Heart left ventricle (tissue), 16 donors: Measurements from ENCODE around the gene STOML1. TPM values are rescaled to one million over a fixed set of nuclear protein-coding genes. Genes with fewer than 3 reads are reported as not detected.

Experiments used
- ATAC-seq, 4 donors: fragments of 200-7000 bp; cut with Tn5 transposase; one replicate each; pipeline ENCODE4 v1.9.1; 2020 to 2022; ENCODE audit warnings: moderate library complexity in 4 of 4, mild to moderate bottlenecking in 3 of 4, moderate number of reproducible peaks in 1 of 4
- DNase-seq, 5 donors: peaks; one replicate each; pipeline ENCODE4 v3.0.0-alpha.2; 2020
- H3K27ac ChIP-seq, 12 donors: fragments of 200-600 bp; sonication (generic) in 4 of 12; one replicate each; pipeline versions ENCODE4 v1.5.0 to v1.8.0; 2016 to 2022; ENCODE audit warnings: mild to moderate bottlenecking in 2 of 12
- H3K27me3 ChIP-seq, 9 donors: fragments of 200-600 bp; sonication (generic) in 2 of 9; one replicate each; pipeline versions ENCODE4 v1.5.1 to v1.8.0; 2016 to 2022; ENCODE audit warnings: mild to moderate bottlenecking in 3 of 9
- H3K36me3 ChIP-seq, 9 donors: fragments of 200-600 bp; sonication (generic) in 2 of 9; one replicate each; pipeline versions ENCODE4 v1.5.0 to v1.8.0; 2018 to 2022; ENCODE audit warnings: mild to moderate bottlenecking in 2 of 9
- H3K4me1 ChIP-seq, 12 donors: fragments of 200-600 bp; sonication (generic) in 4 of 12; one replicate each; pipeline versions ENCODE4 v1.5.0 to v1.8.0; 2016 to 2022; ENCODE audit warnings: mild to moderate bottlenecking in 3 of 12
- H3K4me3 ChIP-seq, 12 donors: fragments of 200-600 bp; sonication (generic) in 4 of 12; one replicate each; pipeline versions ENCODE4 v1.5.0 to v1.8.0; 2017 to 2022; ENCODE audit warnings: mild to moderate bottlenecking in 9 of 12, moderate library complexity in 4 of 12
- H3K9me3 ChIP-seq, 12 donors: fragments of 200-600 bp; sonication (generic) in 4 of 12; one replicate each; pipeline versions ENCODE4 v1.5.0 to v1.8.0; 2016 to 2022; ENCODE audit warnings: mild to moderate bottlenecking in 1 of 12
- POLR2A ChIP-seq, 2 donors: fragments of 450-650 bp; IDR thresholded peaks; one replicate each; pipeline ENCODE4 v1.6.1; 2017; ENCODE audit warnings: antibody characterized with exemption in 2 of 2, mild to moderate bottlenecking in 2 of 2, moderate library complexity in 2 of 2
- WGBS, 4 donors: extraction: QIAGEN DNeasy Blood & Tissue Kit in 2 of 4; methylation state at CpG; one replicate each; pipeline versions ENCODE4 v1.1.5 to v1.1.7; 2013 to 2018; 5-methylcytosine and 5-hydroxymethylcytosine counted together
- intact Hi-C, 10 donors: fragments of 100-400 bp; cut with DNase I; formaldehyde crosslinking; loops; one replicate each; pipeline versions ENCODE4 v1.11.1 to v1.14.2; 2022
- long read RNA-seq, 3 donors: library from polyadenylated mRNA; unstranded; transcript quantifications; one replicate each; pipeline ENCODE4 v2.0.0, GENCODE V29; 2020 to 2021
- polyA plus RNA-seq, 2 donors: library from polyadenylated mRNA; stranded (reverse); fragments of 200-250 nt; gene quantifications; one replicate each; pipeline ENCODE4 v1.2.3, GENCODE V29; 2013
- total RNA-seq, 9 donors: library from RNA; depleted of rRNA in 2 of 9; stranded (reverse); fragments of >200 nt in 2 of 9; fragmentation: NEBNext Ultra II Directional in 3 of 9; extraction: Animal tissue kit (Norgen Biotek cat#: 25700) in 3 of 9; gene quantifications; one replicate each; pipeline versions ENCODE4 v1.1.0 to v1.2.4, GENCODE V29; 2016 to 2023
- TF ChIP-seq, protein P1 (sequence below), 12 donors: fragments of 200-600 bp; sonication (generic) in 4 of 12; IDR thresholded peaks; one replicate each; pipeline versions ENCODE4 v1.5.0 to v1.8.0; 2018 to 2022; ENCODE audit warnings: antibody characterized with exemption in 12 of 12, mild to moderate bottlenecking in 5 of 12
- donor health status: ischemic (EF 13 %, LVEDD 7.1; RV severe dilation, severe dysfunction).
- donor health status: healthy with polysubstance abuse.
- donor health status: DM: no; HTN: yes; CAD: no.
- donor health status: DM: no; HTN: no; CAD: no.
- donor health status: ischemic (EF 25% LVEDD 6.9; RV normal size, moderate dysfunction).
- donor health status: ischemic (EF 25% LVEDD 5.7; RV mildly dilated, moderate dysfunction).
- donor health status: healthy.
- donor health status: DM: yes; HTN: yes; CAD: no.
- donor health status: ischemic (EF 35%, LVEDD 5.7; RV mildly dilated, moderate dysfunction).
- donor health status: nonischemic (EF 11% LVEDD 7.7; RV severe dilation, severe dysfunction).
- donor health status: DM: yes; HTN: yes; CAD: no.
- donor health status: PGD.
- donor health status: ischemic (EF 29% LVEDD 5.4; RV normal size, mild dysfunction).
- donor health status: nonischemic (EF 23%, LVEDD 6.1; RV moderate dilation, normal function).

The STOML1 gene, protein sequence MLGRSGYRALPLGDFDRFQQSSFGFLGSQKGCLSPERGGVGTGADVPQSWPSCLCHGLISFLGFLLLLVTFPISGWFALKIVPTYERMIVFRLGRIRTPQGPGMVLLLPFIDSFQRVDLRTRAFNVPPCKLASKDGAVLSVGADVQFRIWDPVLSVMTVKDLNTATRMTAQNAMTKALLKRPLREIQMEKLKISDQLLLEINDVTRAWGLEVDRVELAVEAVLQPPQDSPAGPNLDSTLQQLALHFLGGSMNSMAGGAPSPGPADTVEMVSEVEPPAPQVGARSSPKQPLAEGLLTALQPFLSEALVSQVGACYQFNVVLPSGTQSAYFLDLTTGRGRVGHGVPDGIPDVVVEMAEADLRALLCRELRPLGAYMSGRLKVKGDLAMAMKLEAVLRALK
- total RNA-seq, result 10 to 100 TPM; 25.0 to 41.1 (median 27.4) TPM
- polyA plus RNA-seq, result 10 to 100 TPM; 27.7 to 38.9 TPM
- long read RNA-seq, donor 1, full-length matches to known transcripts, result 40 of 63 reads
- long read RNA-seq, donor 1, partial matches to known transcripts, result 4 of 63 reads
- long read RNA-seq, donor 1, other reads (novel, unspliced or antisense), result 19 of 63 reads
- long read RNA-seq, donor 2, full-length matches to known transcripts, result 222 of 305 reads
- long read RNA-seq, donor 2, partial matches to known transcripts, result 15 of 305 reads
- long read RNA-seq, donor 2, other reads (novel, unspliced or antisense), result 68 of 305 reads
- long read RNA-seq, donor 3, full-length matches to known transcripts, result 62 of 92 reads
- long read RNA-seq, donor 3, partial matches to known transcripts, result 3 of 92 reads
- long read RNA-seq, donor 3, other reads (novel, unspliced or antisense), result 27 of 92 reads

DNA sequence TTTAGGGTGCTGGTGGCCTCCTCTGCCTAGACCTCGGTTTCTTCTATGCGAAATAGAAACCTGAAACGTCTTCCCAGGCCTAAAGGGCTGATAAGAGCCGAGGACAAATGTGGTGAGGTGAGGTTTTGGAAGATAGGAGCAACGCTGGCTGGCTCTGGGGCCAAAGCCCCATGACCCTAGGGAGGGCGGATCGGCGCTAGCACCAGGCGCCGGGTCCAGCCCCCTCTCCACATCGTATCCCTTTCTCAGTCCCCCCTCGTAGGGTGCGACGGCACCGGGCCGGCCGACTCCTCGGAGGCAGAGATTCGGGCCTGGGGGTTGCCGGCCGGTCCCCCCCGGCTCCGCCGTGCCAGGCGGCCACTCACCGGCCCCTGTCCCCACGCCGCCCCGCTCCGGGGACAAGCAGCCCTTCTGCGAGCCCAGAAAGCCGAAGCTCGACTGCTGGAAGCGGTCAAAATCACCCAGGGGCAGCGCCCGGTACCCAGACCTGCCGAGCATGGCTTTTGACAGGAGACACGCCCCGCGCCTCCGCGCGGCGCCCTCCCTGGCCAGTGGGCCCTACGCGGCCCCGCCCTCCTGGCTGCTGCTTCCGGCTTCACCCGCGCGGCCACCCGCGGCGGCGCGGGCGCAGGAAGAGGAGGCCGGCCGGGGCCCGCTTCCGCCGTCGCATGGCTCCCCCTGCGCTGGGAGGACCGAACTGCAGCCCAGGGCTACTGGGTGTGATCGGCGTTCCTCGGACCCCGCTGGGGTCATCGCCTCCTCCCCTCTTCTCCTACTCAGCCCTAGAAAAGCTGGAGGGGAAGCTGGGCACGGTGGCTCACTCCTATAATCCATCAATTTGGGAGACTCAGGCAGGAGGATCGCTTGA is at the start of gene STOML1:
Gene STOML1, minus strand, starts transcription at position 570 of the 868 bp plus-strand sequence. Its CDS starts 72 bp downstream, at position 498.
- TF ChIP-seq POLR2A (IDR thresholded peaks at IDR 0.05), result peak in 1 of 2 donors; percentile 64
- TF ChIP-seq, protein P1, sequence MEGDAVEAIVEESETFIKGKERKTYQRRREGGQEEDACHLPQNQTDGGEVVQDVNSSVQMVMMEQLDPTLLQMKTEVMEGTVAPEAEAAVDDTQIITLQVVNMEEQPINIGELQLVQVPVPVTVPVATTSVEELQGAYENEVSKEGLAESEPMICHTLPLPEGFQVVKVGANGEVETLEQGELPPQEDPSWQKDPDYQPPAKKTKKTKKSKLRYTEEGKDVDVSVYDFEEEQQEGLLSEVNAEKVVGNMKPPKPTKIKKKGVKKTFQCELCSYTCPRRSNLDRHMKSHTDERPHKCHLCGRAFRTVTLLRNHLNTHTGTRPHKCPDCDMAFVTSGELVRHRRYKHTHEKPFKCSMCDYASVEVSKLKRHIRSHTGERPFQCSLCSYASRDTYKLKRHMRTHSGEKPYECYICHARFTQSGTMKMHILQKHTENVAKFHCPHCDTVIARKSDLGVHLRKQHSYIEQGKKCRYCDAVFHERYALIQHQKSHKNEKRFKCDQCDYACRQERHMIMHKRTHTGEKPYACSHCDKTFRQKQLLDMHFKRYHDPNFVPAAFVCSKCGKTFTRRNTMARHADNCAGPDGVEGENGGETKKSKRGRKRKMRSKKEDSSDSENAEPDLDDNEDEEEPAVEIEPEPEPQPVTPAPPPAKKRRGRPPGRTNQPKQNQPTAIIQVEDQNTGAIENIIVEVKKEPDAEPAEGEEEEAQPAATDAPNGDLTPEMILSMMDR (IDR thresholded peaks at IDR 0.05), result peak; percentile 82 to 99 (median 96)
- ATAC-seq, result peak; percentile 60 to 89 (median 82)
- 1% methylated on average over 41 to 72 of the region's 72 CpGs for WGBS, 4 donors
- intact Hi-C loops, result loop anchor here in 1 of 10 donors (5.0 kb wide), 1 partner anchor 50 kb away; no protein-coding TSS in a partner anchor
- Histone ChIP-seq H3K4me3 (peak within 1 kb of the TSS; percentile 60 to 96 (median 87)), H3K9me3 (no peaks in the 10 kb centered on the region), H3K4me1 (peaks cover 24 to 86% (median 77%) of the 10 kb centered on the region in 12 donors), H3K27ac (peak within 1 kb of the TSS; percentile 90 to 100 (median 95)), H3K27me3 (no peaks in the 10 kb centered on the region), H3K36me3 (peaks cover 0 to 19% (median 6%) of the 10 kb centered on the region in 9 donors)
- DNase-seq, result peak; percentile 92 to 97 (median 96)

GRCh38 chr15:74041311-74041756 is 49.2 kb upstream of the STOML1 start:
- H3K27me3 ChIP-seq, result no peaks in the 10 kb centered on the region
- H3K9me3 ChIP-seq, result no peaks in the 10 kb centered on the region
- 83 to 90% (median 86%) methylated on average over 10 of the region's 10 CpGs for WGBS, 4 donors
- peaks cover 0 to 65% (median 20%) of the 10 kb centered on the region in 9 donors for H3K36me3 ChIP-seq
- no peak for DNase-seq
- no peak for ATAC-seq
- H3K4me3 ChIP-seq, result no peak overlapping the region
- H3K27ac ChIP-seq, result peak overlapping the region; percentile 49 to 86 (median 74)
- TF ChIP-seq POLR2A (IDR thresholded peaks at IDR 0.05), result no peak
- TF ChIP-seq, protein P1 (IDR thresholded peaks at IDR 0.05), result no peak
- intact Hi-C loops, result loop anchor here in 4 of 10 donors (5.0 kb wide), 4 partner anchors 44 to 69 kb away; partner anchors contain the start of genes PML (in 1 of the 4) and STOML1 (in 1 of the 4)
- peaks cover 6 to 78% (median 47%) of the 10 kb centered on the region in 12 donors for H3K4me1 ChIP-seq

GRCh38 chr15:74040109-74040850 is 48.2 kb upstream of the STOML1 start:
- Histone ChIP-seq H3K9me3 (no peaks in the 10 kb centered on the region), H3K36me3 (peaks cover 0 to 69% (median 30%) of the 10 kb centered on the region in 9 donors), H3K4me1 (peaks cover 6 to 80% (median 47%) of the 10 kb centered on the region in 12 donors), H3K27me3 (no peaks in the 10 kb centered on the region), H3K4me3 (no peak overlapping the region), H3K27ac (peak overlapping the region; percentile 41 to 86 (median 74))
- TF ChIP-seq, protein P1 (IDR thresholded peaks at IDR 0.05), result no peak
- TF ChIP-seq POLR2A (IDR thresholded peaks at IDR 0.05), result no peak
- DNase-seq, result peak in 4 of 5 donors; percentile 73 to 85 (median 76)
- ATAC-seq, result peak; percentile 43 to 81 (median 72)
- intact Hi-C loops, result loop anchor here in 4 of 10 donors (5.0 kb wide), 4 partner anchors 43 to 68 kb away; partner anchors contain the start of genes PML (in 1 of the 4) and STOML1 (in 1 of the 4)
- 66 to 81% (median 71%) methylated on average over 7 of the region's 7 CpGs for WGBS, 4 donors
